WTC11 (cell line): ENCODE measurements around the gene PPP1R12A. TPM values are rescaled to one million over a fixed set of nuclear protein-coding genes. Genes with fewer than 3 reads are reported as not detected.

ENCODE experiments used
- ATAC-seq: fragments of 200-7000 bp; cut with Tn5 transposase; 2 replicates; pipeline ENCODE4 v1.10.0; 2021; ENCODE audit warnings: mild to moderate bottlenecking, moderate library complexity
- CTCF ChIA-PET: fragments of 300-600 bp; sonication (Branson Sonifier 250); formaldehyde crosslinking; loops from one replicate; lab custom pipeline; 2021; ENCODE audit warnings: antibody characterized with exemption; lab: Charles Lee
- POLR2A ChIA-PET: fragments of 350-600 bp; sonication (Branson Sonifier 250); formaldehyde crosslinking; loops from one replicate; lab custom pipeline; 2021; ENCODE audit warnings: antibody characterized with exemption; lab: Charles Lee
- DNase-seq: peaks from one replicate; pipeline ENCODE4 v3.0.0; 2021; ENCODE audit warnings: low spot score
- H3K27ac Mint-ChIP-seq: 2 replicates; pipeline ENCODE4 v1.8.0; 2021; ENCODE audit warnings: mixed read lengths
- H3K27me3 Mint-ChIP-seq: 2 replicates; pipeline ENCODE4 v1.8.0; 2021; ENCODE audit warnings: low read depth, mild to moderate bottlenecking, moderate library complexity, mixed read lengths
- H3K36me3 Mint-ChIP-seq: 2 replicates; pipeline ENCODE4 v1.8.0; 2021; ENCODE audit warnings: mixed read lengths
- H3K4me1 Mint-ChIP-seq: 2 replicates; pipeline ENCODE4 v1.8.0; 2022; ENCODE audit warnings: mixed read lengths
- H3K4me3 Mint-ChIP-seq: 2 replicates; pipeline ENCODE4 v1.8.0; 2021; ENCODE audit warnings: mild to moderate bottlenecking, moderate library complexity, mixed read lengths
- H3K9me3 Mint-ChIP-seq: 2 replicates; pipeline ENCODE4 v1.8.0; 2021; ENCODE audit warnings: mixed read lengths
- ATF6 ChIP-seq: sonication (generic); formaldehyde crosslinking; IDR thresholded peaks from 2 replicates; pipeline ENCODE4 v1.8.1; 2023; ENCODE audit warnings: mild to moderate bottlenecking, missing genetic modification reagents
- FOXJ3 ChIP-seq: sonication (generic); formaldehyde crosslinking; IDR thresholded peaks from 2 replicates; pipeline ENCODE4 v1.9.0; 2021; ENCODE audit warnings: missing genetic modification reagents, mild to moderate bottlenecking, borderline replicate concordance
- GTF2I ChIP-seq: fragments of 250-450 bp; sonication (Bioruptor Pico); conservative IDR thresholded peaks from 2 replicates; pipeline ENCODE4 v1.4.0; 2021; ENCODE audit warnings: mild to moderate bottlenecking
- NFYB ChIP-seq: sonication (generic); formaldehyde crosslinking; conservative IDR thresholded peaks from 2 replicates; pipeline ENCODE4 v1.8.0; 2022; ENCODE audit warnings: low read depth, missing genetic modification reagents
- SOX15 ChIP-seq: fragments of 250-450 bp; sonication (Bioruptor Pico); IDR thresholded peaks from 2 replicates; pipeline ENCODE4 v1.9.0; 2021; ENCODE audit warnings: mild to moderate bottlenecking
- STAT6 ChIP-seq: sonication (generic); formaldehyde crosslinking; conservative IDR thresholded peaks from 2 replicates; pipeline ENCODE4 v1.8.1; 2023; ENCODE audit warnings: mild to moderate bottlenecking, low read depth, missing genetic modification reagents, moderate library complexity
- ZBTB21 ChIP-seq: sonication (generic); formaldehyde crosslinking; IDR thresholded peaks from 2 replicates; pipeline ENCODE4 v1.8.1; 2023; ENCODE audit warnings: mild to moderate bottlenecking, missing genetic modification reagents, borderline replicate concordance
- ZNF138 ChIP-seq: sonication (generic); formaldehyde crosslinking; conservative IDR thresholded peaks from 2 replicates; pipeline ENCODE4 v1.8.1; 2022; ENCODE audit warnings: mild to moderate bottlenecking, moderate library complexity, missing genetic modification reagents
- ZNF232 ChIP-seq: sonication (generic); formaldehyde crosslinking; IDR thresholded peaks from 2 replicates; pipeline ENCODE4 v1.8.0; 2022; ENCODE audit warnings: mild to moderate bottlenecking, missing genetic modification reagents
- total RNA-seq: library from RNA; stranded (reverse); gene quantifications from 3 replicates; pipeline ENCODE4 v1.2.3, GENCODE V29; 2021
- TF ChIP-seq, protein P1 (sequence below): sonication (generic); formaldehyde crosslinking; IDR thresholded peaks from 2 replicates; pipeline ENCODE4 v1.8.0; 2023; ENCODE audit warnings: mild to moderate bottlenecking, missing genetic modification reagents
- TF ChIP-seq, protein P2 (sequence below): sonication (generic); formaldehyde crosslinking; IDR thresholded peaks from 2 replicates; pipeline ENCODE4 v1.8.1; 2023; ENCODE audit warnings: mild to moderate bottlenecking, moderate library complexity, missing genetic modification reagents

Gene PPP1R12A
- total RNA-seq, 1 experiment from 2014 or later = 83.8 TPM

GRCh38 chr12:79983986-79984620, 49.2 kb upstream of the PPP1R12A start (continued):
- TF ChIP-seq ATF6 = no peak
- no peak for TF ChIP-seq SOX15 (CRISPR knock-in tag)
- TF ChIP-seq, protein P1, sequence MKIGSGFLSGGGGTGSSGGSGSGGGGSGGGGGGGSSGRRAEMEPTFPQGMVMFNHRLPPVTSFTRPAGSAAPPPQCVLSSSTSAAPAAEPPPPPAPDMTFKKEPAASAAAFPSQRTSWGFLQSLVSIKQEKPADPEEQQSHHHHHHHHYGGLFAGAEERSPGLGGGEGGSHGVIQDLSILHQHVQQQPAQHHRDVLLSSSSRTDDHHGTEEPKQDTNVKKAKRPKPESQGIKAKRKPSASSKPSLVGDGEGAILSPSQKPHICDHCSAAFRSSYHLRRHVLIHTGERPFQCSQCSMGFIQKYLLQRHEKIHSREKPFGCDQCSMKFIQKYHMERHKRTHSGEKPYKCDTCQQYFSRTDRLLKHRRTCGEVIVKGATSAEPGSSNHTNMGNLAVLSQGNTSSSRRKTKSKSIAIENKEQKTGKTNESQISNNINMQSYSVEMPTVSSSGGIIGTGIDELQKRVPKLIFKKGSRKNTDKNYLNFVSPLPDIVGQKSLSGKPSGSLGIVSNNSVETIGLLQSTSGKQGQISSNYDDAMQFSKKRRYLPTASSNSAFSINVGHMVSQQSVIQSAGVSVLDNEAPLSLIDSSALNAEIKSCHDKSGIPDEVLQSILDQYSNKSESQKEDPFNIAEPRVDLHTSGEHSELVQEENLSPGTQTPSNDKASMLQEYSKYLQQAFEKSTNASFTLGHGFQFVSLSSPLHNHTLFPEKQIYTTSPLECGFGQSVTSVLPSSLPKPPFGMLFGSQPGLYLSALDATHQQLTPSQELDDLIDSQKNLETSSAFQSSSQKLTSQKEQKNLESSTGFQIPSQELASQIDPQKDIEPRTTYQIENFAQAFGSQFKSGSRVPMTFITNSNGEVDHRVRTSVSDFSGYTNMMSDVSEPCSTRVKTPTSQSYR = no peak
- TF ChIP-seq STAT6 = no peak
- TF ChIP-seq ZBTB21 (CRISPR knock-in tag) = no peak
- TF ChIP-seq ZNF232 (CRISPR knock-in tag) = no peak

DNA sequence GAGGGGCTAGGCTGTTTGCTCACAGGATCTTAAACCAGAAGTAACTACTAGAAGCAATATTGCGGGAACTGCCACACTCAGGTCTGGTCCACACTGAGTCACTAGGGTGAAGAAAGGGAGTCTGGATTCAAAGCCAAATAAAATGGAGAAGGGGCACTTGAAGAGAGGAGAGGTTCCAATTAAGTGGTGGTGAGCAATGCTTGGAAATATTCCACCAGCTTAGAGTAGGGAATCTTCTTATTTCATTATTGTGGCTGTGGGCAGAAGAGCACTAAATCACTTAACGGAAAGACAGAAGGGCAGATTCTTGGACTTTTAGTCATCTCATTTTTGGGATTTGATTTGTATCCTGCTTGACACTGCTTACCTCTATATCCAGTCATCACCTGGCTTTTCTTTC, 48.6 kb upstream of the PPP1R12A start:
- TF ChIP-seq GTF2I = no peak
- TF ChIP-seq FOXJ3 (CRISPR knock-in tag) = no peak
- TF ChIP-seq ZNF138 (CRISPR knock-in tag) = no peak
- no peak for TF ChIP-seq NFYB
- TF ChIP-seq, all 79 proteins: peak for 0
- Mint-ChIP-seq H3K9me3 (no peaks in the 10 kb centered on the region), H3K36me3 (no peaks in the 10 kb centered on the region), H3K27me3 (no peaks in the 10 kb centered on the region; the same call in none of the 2 replicates), H3K4me1 (no peaks in the 10 kb centered on the region), H3K4me3 (no peak overlapping the region), H3K27ac (no peak overlapping the region)
- no peak for ATAC-seq
- no peak for DNase-seq
- ChIA-PET CTCF (interaction anchor here (0.7 kb wide), 1 partner anchor 211 kb away, joined by 3 read pairs; no protein-coding TSS in a partner anchor), POLR2A (no interaction called here)

DNA sequence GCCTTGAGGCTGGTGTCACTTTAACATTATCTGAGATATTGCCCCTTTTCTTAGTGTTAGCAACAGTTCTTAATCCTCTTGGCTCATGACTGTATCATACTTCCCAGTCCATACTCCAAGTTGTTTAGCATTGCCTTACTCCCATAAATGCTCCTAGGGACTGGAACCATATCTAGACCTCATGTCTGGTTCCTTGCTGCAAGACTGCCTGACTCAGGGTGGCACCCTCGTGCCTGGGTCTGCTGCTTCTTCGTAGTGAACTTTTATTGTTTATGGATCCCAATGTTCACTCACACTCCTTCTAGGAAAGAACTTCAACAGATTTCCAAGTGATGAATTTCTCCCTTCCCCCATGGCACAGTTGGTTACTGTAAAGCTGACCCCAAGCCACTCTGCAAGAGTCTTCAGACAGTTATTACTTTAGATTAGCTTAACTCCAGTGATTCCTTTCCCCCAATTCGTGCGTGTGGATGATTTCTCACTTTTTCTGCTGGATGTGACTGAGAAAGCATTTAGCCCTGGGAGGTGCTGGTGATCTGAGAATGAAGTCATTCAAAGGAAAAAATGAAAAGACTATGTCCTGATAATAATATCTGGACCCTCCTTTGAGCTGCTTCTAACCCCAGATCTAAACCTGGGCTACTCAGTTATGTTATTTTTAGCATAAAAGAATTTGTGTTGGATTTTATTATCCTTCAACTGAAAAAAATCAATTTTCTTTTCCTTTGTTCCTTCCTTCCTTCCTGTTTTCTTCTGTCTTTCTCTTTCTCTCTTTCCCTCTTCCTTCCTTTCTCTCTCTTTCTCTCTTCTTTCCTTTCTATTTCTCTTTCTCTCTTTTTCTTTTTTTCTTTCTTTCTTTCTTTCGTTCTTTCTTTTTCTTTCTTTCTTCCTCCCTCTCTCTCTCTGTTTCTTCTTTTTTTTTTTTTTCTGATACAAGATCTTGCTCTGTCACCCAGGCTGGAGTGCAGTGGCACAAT, 47.5 kb upstream of the PPP1R12A start:
- no peak for ATAC-seq
- POLR2A ChIA-PET = no interaction called here
- no peak overlapping the region for H3K4me3 Mint-ChIP-seq
- no peak overlapping the region for H3K27ac Mint-ChIP-seq
- CTCF ChIA-PET = interaction anchor here (0.7 to 1.2 kb wide), 2 partner anchors 205 to 212 kb away, joined by 3 to 5 read pairs; no protein-coding TSS in a partner anchor
- no peaks in the 10 kb centered on the region for H3K4me1 Mint-ChIP-seq
- no peak for DNase-seq
- TF ChIP-seq, protein P2, sequence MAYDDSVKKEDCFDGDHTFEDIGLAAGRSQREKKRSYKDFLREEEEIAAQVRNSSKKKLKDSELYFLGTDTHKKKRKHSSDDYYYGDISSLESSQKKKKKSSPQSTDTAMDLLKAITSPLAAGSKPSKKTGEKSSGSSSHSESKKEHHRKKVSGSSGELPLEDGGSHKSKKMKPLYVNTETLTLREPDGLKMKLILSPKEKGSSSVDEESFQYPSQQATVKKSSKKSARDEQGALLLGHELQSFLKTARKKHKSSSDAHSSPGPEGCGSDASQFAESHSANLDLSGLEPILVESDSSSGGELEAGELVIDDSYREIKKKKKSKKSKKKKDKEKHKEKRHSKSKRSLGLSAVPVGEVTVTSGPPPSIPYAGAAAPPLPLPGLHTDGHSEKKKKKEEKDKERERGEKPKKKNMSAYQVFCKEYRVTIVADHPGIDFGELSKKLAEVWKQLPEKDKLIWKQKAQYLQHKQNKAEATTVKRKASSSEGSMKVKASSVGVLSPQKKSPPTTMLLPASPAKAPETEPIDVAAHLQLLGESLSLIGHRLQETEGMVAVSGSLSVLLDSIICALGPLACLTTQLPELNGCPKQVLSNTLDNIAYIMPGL = no peak
- H3K27me3 Mint-ChIP-seq = no peaks in the 10 kb centered on the region; the same call in none of the 2 replicates
- H3K9me3 Mint-ChIP-seq = no peaks in the 10 kb centered on the region
- no peaks in the 10 kb centered on the region for H3K36me3 Mint-ChIP-seq
